H7 (cell line): Measurements from ENCODE around the gene CCDC187. TPM values are rescaled to one million over a fixed set of nuclear protein-coding genes. Genes with fewer than 3 reads are reported as not detected.

Experiments
- DNase-seq: peaks from one replicate; pipeline ENCODE4 v3.0.0; 2012
- H3K27me3 ChIP-seq: 2 replicates; pipeline ENCODE4 v1.6.0; 2011; ENCODE audit warnings: mild to moderate bottlenecking, low read length; ENCODE audit not compliant: control insufficient read depth, insufficient read depth
- H3K36me3 ChIP-seq: replicated peaks from 2 replicates; pipeline ENCODE4 v1.5.1; 2011; ENCODE audit warnings: low read length; ENCODE audit not compliant: control insufficient read depth, insufficient read depth
- H3K4me3 ChIP-seq: 2 replicates; pipeline ENCODE4 v1.5.1; 2011; ENCODE audit warnings: low read depth, mild to moderate bottlenecking, control low read depth, low read length, moderate library complexity; ENCODE audit not compliant: insufficient read depth
- total RNA-seq: library from RNA; depleted of rRNA; stranded (reverse); fragments of >200 nt; shearing (Covaris generic); gene quantifications from 2 replicates; pipeline ENCODE4 v1.2.3, GENCODE V29; 2014

CCDC187 gene
- total RNA-seq, 1 experiment from 2014 or later: not detected

DNA sequence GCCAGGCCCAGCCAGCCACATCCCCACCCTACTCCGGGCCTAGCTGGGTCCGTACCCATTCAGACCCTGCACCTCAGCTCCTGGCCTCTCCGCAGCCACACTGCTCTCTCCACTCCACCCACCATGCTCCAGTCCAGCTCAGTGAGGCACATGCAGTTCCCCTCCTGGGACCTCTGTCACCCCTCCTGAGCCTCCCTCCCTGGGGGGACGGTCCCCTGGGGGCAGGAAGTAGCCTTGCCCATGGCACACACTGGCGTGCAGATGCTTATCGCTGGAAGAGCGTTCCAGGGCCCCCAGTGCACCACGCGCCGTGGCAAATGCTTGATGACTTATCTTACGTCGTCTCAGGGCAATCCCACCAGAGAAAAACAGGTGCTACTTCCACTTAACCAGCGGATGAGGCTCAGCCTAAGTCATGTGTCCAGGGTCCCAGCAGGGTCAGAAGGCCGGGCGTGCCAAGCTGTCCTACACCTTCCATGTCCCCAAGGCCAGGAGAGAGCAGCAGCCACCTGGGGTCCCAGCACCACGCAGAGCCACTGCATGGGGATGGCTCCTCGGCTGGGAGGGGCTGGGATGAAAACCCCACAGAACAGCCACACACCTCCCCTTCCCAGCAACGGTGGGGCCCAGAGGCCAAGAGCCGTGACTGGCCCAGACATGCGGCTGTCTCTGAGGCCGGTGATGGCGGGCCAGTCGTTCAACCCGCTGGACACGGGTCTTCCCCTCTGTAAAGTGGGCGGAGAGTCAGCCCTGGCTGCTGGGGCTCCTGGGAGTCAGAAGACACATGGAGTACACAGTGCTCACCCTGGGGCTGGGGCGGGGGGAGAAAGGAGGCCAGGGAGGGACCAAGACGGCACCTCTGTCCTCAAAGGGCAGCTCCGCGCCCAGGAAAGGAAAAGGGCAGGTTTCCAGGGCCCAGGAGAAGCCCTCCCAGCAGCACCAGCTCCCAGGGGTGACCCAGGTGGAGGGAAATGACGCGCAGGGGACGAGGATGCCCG, 2.6 kb upstream of the CCDC187 start:
- Histone ChIP-seq H3K4me3 (no peak overlapping the region), H3K36me3 (no peaks in the 10 kb centered on the region), H3K27me3 (no peaks in the 10 kb centered on the region)
- no peak for DNase-seq

DNA sequence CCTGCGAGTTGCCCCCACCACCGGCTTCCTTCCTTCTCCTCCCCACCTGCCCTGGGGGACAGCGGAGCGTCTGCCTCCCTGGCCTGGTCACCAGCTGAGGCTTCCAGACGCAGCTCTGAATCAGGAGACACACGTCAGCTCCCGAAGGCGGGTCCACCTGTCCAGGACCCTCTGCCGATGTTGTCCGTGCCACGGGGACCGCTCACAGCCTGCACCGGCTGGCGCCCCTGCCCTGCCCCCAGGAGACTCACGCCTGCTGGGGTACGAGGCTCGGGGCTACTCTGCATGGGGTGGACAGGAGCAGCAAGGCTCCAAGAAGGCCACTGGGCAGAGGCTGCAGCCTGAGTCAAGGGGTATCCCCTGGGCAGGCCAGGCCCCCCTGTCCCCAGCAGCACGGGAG, 1.9 kb upstream of the CCDC187 start:
- Histone ChIP-seq H3K27me3 (no peaks in the 10 kb centered on the region), H3K4me3 (no peak overlapping the region), H3K36me3 (no peaks in the 10 kb centered on the region)
- no peak for DNase-seq

DNA sequence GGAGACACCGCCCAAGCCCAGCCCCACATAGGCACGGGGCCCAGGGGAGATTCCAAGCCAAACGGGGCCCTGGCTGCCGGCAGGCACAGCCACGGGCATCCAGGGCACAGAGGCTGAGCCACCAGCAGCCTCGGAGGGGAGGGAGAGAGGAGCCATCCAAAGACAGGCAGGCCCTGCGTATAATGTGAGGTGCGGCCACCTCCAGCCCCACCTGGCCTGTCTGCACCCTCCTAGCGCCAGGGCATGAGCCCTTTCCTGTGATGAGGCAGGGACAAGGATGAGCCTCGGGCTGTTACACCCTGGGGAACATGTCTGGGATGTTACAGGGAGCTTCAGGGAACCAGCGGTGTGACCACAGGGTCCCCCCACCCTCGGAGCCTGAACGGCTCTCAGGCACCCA, 1.1 kb upstream of the CCDC187 start:
- Histone ChIP-seq H3K27me3 (no peaks in the 10 kb centered on the region), H3K36me3 (no peaks in the 10 kb centered on the region), H3K4me3 (no peak overlapping the region)
- DNase-seq: no peak

DNA sequence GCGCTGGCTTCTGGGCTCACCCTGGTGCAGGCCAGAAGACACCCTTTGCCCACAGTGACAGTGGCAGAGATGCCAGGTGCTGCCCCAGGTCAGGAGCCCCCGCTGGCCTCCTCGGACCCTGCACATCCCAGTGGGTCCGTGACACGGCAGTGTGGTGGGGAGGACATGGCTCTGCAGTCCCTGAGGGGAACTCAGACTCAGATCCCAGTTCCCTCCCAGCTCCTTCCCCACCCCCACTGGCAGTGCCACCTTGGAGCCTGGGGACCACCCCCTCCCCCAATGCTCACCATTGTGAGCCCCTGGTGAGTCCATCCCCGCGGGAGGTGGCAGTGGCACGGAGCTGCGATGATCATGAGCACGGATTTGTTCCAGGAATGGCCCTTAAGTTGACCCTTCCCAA, 562 bp upstream of the CCDC187 start:
- no peaks in the 10 kb centered on the region for H3K27me3 ChIP-seq
- H3K36me3 ChIP-seq: no peaks in the 10 kb centered on the region
- no peak for DNase-seq
- H3K4me3 ChIP-seq: no peak overlapping the region

DNA sequence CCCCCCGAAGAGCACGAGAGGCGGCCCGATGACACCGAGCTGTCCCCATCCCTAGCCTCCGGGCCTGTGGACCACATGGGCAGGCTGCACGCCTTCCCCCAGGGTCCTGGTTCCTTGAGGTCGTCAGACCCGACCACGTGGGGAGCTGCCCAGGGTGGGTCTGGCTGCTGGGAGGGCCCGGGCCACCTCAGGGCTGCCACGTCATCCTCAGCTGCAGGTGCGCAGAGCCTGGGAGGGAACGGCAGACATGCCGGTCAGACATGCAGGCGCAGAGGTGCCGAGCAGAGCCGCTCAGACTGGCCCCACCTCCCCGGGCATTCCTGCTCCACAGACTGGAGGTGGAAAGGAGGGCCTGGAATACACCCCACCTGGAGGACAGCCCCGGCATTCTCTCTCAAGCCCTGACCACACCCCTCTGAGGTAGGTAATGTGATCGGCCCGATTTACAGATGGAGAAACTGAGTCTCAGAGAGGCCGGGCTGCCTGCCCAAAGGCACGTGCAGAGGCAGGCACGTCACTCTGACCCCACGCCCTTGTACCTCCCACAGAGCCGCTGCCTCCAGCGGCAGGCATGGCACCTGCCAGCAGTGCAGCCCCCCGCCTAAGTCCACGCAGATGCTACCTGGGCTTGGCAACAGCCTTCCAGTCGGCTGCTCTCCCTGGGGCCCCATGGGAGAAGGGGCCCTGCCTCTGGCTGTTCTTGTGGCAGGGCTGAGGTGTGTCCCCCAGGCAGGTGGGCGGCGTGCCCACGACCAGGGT, 649 bp downstream of the CCDC187 start:
- H3K4me3 ChIP-seq: no peak overlapping the region
- no peaks in the 10 kb centered on the region for H3K36me3 ChIP-seq
- no peak for DNase-seq
- no peaks in the 10 kb centered on the region for H3K27me3 ChIP-seq

DNA sequence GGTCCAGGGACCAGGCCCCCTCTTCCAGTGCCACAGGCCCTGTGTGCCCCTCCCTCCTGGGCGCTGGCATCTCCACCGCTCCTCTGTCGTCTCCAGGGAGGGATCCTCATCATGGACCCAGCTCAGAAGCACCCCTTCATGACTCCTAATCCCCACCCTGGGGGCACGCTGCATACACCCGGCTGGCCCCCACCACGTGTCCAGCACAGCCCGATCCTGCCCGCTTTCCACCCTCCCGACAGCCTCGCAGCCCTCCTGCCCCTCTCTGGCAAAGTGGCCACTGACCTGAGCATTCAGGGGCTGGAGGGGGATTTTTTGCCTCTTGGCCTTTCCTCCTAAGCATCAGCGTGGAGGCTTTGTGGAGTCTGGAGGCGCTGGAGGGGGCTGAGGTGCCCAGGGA, 1.4 kb downstream of the CCDC187 start:
- H3K36me3 ChIP-seq: no peaks in the 10 kb centered on the region
- DNase-seq: no peak
- H3K4me3 ChIP-seq: no peak overlapping the region
- H3K27me3 ChIP-seq: no peaks in the 10 kb centered on the region

DNA sequence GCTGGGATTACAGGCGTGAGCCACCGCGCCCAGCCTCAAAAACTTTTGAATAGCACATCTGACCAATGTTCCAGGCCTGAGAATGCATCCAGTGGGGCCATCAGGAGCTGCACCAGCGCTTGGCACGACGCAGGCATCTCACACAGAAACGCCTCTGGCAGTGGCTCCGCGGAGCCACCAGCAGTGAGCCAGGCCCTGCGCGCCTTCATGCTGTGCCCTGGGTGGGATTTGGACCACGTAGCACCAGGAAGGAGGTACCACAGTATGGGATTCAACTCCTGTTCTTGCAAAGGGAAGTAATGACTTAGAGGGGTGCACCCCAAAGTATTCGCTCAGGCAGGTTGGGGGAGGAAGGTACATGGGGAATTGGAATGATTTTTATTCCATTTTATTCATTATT, 3.0 kb downstream of the CCDC187 start:
- DNase-seq: no peak
- Histone ChIP-seq H3K27me3 (no peaks in the 10 kb centered on the region), H3K36me3 (no peaks in the 10 kb centered on the region), H3K4me3 (no peak overlapping the region)

DNA sequence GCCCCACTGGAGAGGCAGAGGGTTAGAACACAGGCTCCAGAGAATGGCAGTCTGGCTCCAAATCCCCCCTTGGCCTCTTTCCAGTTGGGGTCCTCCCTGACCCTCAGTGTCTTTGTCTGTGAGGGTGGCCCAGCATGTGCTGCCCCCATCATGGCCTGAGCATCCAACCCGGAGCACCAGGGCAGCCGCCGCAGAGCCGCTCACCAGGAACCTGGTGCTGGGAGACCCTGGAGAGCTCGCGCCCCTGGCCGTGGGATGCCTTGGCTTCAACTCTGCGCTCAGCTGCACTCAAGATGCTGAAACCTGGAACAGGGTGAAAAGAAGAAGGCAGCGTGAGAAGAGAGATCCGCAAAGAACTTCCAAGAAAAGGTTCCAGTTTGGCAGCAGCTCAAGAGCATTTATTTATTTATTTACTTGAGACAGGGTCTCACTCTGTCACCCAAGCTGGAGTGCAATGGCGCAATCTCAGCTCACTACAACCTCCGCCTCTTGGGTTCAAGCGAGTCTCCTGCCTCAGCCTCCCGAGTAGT, 3.8 kb downstream of the CCDC187 start:
- H3K4me3 ChIP-seq: no peak overlapping the region
- no peaks in the 10 kb centered on the region for H3K27me3 ChIP-seq
- no peak for DNase-seq
- no peaks in the 10 kb centered on the region for H3K36me3 ChIP-seq

DNA sequence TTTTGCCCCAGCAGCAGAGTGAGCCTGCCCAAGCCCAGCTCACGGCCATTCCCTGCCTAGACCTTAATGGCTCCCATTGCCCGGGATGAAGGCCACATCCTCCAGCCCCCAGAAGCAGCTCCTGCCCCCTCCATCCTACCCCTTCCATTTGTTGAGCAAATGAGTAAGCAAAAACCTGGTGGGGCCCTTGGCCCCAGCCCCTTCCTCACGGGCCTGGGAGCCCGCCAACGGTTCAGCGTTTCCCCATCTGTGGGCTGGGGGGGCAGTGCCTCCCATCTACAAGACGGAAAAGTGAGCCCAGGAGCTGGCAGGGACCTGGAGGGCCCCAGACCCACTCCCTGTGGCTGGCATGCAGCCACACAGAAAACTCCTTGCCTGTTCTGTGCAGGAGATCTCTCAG, 4.4 kb downstream of the CCDC187 start:
- DNase-seq: no peak
- H3K4me3 ChIP-seq: no peak overlapping the region
- H3K27me3 ChIP-seq: no peaks in the 10 kb centered on the region
- no peaks in the 10 kb centered on the region for H3K36me3 ChIP-seq

DNA sequence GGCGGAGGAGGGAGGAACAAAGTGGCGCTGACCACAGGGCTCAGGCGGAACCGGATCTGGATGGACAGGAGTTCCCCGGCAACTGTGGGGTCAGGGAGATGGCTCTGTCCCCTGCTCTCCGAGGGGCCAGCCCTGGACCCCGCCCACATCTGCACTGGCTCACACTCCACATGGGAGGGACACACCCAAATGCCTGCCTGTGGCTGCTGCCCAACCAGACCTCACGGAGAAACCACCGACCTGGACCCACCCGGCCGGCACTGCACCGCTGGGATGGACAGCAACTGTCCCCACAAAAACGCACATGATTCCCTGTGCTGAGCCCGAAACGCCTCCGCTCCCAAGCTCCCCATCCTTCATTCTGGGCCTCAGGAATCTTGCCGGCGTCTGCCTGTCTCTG, 4.8 kb downstream of the CCDC187 start:
- DNase-seq: no peak
- Histone ChIP-seq H3K27me3 (no peaks in the 10 kb centered on the region), H3K4me3 (no peak overlapping the region), H3K36me3 (no peaks in the 10 kb centered on the region)

DNA sequence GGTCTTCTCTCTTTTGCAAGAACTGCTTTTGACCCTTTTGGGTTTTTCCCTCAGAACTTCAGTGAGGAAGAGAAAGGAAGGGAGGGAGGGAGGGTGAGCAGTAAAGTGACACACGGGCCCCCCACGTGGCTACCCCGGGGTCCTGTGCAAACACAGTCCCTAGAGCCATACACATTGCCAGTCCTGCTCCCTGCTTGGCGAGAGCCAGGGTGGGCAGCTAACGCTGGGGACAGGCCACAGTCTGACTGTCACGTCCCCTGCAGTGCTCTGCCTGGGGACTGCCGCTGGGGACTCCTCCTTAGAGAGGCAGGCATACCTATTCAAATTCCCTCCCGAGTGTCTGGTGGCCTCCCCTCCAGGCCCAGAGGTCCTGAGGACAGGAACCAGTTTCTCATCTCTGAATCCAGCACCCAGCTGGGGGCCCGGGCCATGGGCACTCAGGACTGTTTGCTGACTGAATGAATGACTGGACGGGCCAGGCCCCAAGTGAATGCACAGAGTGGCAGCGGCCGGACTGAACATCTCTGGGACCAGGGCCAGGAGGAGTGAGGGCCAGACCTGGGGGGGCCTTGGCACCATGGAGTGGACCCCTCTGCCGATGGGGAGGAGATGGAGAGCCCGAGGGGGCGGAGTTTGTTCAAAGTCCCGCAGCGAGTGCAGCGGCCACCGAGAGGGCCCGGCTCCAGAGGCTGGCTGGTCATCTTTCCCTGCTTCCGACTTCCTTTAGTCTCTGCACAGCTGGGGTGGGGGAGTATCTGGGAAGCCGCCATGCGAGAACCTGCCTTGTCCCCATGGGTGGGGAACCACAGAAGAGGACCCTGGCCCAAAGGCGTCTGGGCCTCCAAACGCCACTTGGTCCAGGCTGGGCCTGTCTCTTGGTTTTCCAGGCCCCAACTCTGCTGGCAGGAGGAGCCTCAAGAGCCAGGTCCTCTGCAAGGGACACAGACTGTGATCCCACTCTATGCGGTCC, 5.8 kb downstream of the CCDC187 start:
- no peak for DNase-seq
- no peaks in the 10 kb centered on the region for H3K27me3 ChIP-seq
- H3K4me3 ChIP-seq: no peak overlapping the region
- H3K36me3 ChIP-seq: no peaks in the 10 kb centered on the region

DNA sequence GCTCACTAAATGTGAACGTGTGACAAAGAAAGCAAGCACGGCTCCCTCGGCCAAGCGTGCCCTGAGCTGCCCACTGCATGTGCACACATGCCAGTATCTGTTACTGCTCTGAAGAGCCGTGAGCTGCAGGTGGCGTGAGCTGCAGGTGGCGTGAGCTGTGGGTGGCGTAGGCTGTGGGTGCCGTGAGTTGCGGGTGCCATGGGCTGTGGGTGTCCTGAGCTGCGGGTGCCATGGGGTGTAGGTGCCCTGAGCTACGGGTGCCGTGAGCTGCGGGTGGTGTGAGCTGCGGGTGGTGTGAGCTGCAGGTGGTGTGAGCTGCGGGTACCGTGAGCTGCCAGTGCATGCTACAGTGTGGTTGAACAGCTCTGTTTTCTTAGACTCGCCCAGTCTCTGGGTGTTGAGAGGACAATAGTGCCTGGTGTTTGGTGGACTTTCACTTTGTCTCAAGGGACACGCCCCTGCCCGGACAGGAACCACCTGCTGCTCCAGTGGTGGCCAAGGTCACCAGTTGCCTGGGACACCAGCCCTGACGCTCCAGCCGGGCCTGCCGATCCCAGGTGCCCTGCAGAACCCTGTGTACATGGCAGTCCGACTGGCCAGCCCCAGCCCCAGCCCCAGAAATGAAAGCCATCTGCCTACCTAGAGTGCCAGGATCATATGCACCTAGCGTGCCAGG, 6.7 kb downstream of the CCDC187 start:
- no peaks in the 10 kb centered on the region for H3K27me3 ChIP-seq
- DNase-seq: no peak
- H3K4me3 ChIP-seq: no peak overlapping the region
- no peaks in the 10 kb centered on the region for H3K36me3 ChIP-seq

DNA sequence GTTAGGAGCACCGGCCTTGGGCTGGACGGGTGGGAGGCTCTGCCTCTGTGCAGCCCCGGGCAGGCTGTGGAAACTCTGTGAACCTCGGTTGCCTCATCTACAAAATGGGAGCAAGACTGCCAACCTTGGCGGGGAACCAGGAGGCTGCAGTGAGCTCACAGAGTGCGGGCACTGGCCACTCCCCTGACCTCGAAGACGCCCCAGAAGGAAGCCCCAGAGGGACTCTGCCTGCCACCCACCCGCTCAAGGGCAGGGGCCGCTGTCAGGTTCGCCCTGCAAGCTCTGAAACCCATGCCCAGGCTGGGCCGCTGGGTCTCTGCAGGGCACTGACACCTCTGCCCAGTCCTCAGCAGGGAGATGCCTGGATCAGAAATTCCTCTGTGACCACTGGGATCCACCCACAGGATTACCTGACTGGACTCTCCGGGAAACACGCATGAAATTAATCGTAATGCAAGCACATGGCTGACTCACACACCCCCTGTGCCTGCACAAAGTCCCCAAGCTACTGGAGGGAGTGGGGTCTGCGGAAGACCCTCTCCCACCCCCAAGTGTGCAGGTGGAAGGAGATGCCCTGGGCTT, 7.4 kb downstream of the CCDC187 start:
- no peak for DNase-seq
- no peaks in the 10 kb centered on the region for H3K36me3 ChIP-seq
- H3K4me3 ChIP-seq: no peak overlapping the region
- H3K27me3 ChIP-seq: no peaks in the 10 kb centered on the region
